ENCODE measurements around the gene ACRV1. TPM values are rescaled to one million over a fixed set of nuclear protein-coding genes. Genes with fewer than 3 reads are reported as not detected.

Gene ACRV1
- total RNA-seq, 2 donors from 2014 or later = not detected

- peaks cover 16% of the 10 kb centered on the region for H3K4me1 ChIP-seq
- ATAC-seq = no peak
- DNase-seq = peak in 2 of 4 donors; percentile 11 to 26
- no peak for TF ChIP-seq CTCF (IDR thresholded peaks at IDR 0.05)
- TF ChIP-seq POLR2A (IDR thresholded peaks at IDR 0.05) = no peak
- H3K27ac ChIP-seq = peak within 1 kb of the TSS; percentile 92 to 99 (median 96)
- H3K27me3 ChIP-seq = no peaks in the 10 kb centered on the region
- no peaks in the 10 kb centered on the region for H3K9me3 ChIP-seq
- peaks cover 9 to 13% of the 10 kb centered on the region in 2 donors for H3K36me3 ChIP-seq (replicated peaks in 1 of 2; ENCODE audit: insufficient read depth in 1 of 2, low read depth in 2 of 2)
- WGBS, 2 donors = 47 to 53% methylated on average over 9 of the region's 9 CpGs
- peak within 1 kb of the TSS; percentile 11 to 53 for H3K4me3 ChIP-seq
- intact Hi-C loops (cut with DNase I) = loop anchor here (10.0 kb wide), 1 partner anchor 50 kb away; no protein-coding TSS in a partner anchor
Observed at GRCh38 chr11:125624756-125625213, 55.9 kb downstream of the ACRV1 start, which contains the start of gene CHEK1. TSS of gene CHEK1 (plus strand) at chr11:125625163. CDS start at chr11:125626769, 1,606 bp downstream.

GRCh38 chr11:125623064-125623463, 57.6 kb downstream of the ACRV1 start:
- intact Hi-C loops (cut with DNase I) = loop anchor here (10.0 kb wide), 1 partner anchor 48 kb away; no protein-coding TSS in a partner anchor
- Histone ChIP-seq H3K27me3 (no peaks in the 10 kb centered on the region), H3K36me3 (replicated peaks in 1 of 2; ENCODE audit: insufficient read depth in 1 of 2, low read depth in 2 of 2) (peaks cover 26 to 29% of the 10 kb centered on the region in 2 donors), H3K4me1 (peaks cover 16% of the 10 kb centered on the region), H3K9me3 (no peaks in the 10 kb centered on the region), H3K27ac (no peak overlapping the region), H3K4me3 (no peak overlapping the region)
- DNase-seq (no peak), ATAC-seq (no peak)
- WGBS, 2 donors = 70 to 83% methylated on average over 1 of the region's 1 CpG
- no peak for TF ChIP-seq CTCF (IDR thresholded peaks at IDR 0.05)
- TF ChIP-seq POLR2A (IDR thresholded peaks at IDR 0.05) = no peak

DNA sequence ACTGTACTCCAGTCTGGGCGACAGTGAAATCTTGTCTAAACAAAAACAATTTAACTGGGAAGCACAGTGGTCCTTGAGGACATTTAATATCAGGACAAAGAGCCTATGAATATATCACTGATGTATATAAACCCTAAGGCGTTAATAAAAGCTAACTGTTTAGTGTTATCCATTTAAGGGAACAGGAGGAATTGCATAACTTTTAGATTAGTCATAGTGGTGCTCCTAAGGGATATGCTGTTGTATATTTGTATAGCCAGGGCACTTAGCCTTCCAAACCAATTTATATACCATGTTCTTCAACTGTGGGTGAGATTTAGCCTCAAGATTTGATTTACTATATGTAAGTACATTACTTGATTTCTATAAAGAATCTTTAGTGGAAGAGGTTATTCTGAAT, 58.7 kb downstream of the ACRV1 start:
- H3K36me3 ChIP-seq (replicated peaks in 1 of 2; ENCODE audit: insufficient read depth in 1 of 2, low read depth in 2 of 2) = peaks cover 28 to 40% of the 10 kb centered on the region in 2 donors
- H3K27ac ChIP-seq = no peak overlapping the region
- TF ChIP-seq CTCF (IDR thresholded peaks at IDR 0.05) (no peak), POLR2A (IDR thresholded peaks at IDR 0.05) (no peak)

More for the DNA sequence above, 58.7 kb downstream of the ACRV1 start:
- no peaks in the 10 kb centered on the region for H3K9me3 ChIP-seq
- ATAC-seq = no peak
- intact Hi-C loops (cut with DNase I) = loop anchor here (10.0 kb wide), 1 partner anchor 47 kb away; no protein-coding TSS in a partner anchor
- WGBS, 2 donors = 72 to 85% methylated on average over 2 of the region's 2 CpGs
- H3K27me3 ChIP-seq = no peaks in the 10 kb centered on the region
- H3K4me1 ChIP-seq = peaks cover 16% of the 10 kb centered on the region
- DNase-seq = no peak
- H3K4me3 ChIP-seq = no peak overlapping the region

Small RNAs within 50 kb of the gene (small RNA-seq; reads per million reads assigned to genes)
- gene RNU2-35P = not detected

Other genes starting within 250 kb of the ACRV1 start
- 10 to 100 TPM in 1 of 2 donors, 1 to 10 TPM in 1; 8.3 to 16.2 TPM for gene FEZ1, start 184.6 kb downstream of the ACRV1 start, total RNA-seq
- 10 to 100 TPM; 63.3 to 75.2 TPM for gene EI24, start 111.4 kb downstream of the ACRV1 start, total RNA-seq
- 10 to 100 TPM; 22.1 to 70.3 TPM for gene STT3A, start 88.0 kb downstream of the ACRV1 start, total RNA-seq
- gene CHEK1, start 55.7 kb downstream of the ACRV1 start, total RNA-seq = 1 to 10 TPM in 1 of 2 donors, under 1 TPM in 1; 0.33 to 1.8 TPM
- not detected for gene PATE1, start 65.4 kb upstream of the ACRV1 start, total RNA-seq
- gene PATE2, start 98.0 kb upstream of the ACRV1 start, total RNA-seq = not detected
- not detected for gene PATE3, start 107.3 kb upstream of the ACRV1 start, total RNA-seq
- not detected for gene PATE4, start 152.5 kb upstream of the ACRV1 start, total RNA-seq
- gene HYLS1, start 206.8 kb upstream of the ACRV1 start, total RNA-seq = 1 to 10 TPM in 1 of 2 donors, under 1 TPM in 1; 0.33 to 1.3 TPM
- 1 to 10 TPM; 1.6 to 9.6 TPM for gene PUS3, start 222.4 kb upstream of the ACRV1 start, total RNA-seq
- gene DDX25, start 223.7 kb upstream of the ACRV1 start, total RNA-seq = under 1 TPM in 1 of 2 donors, not detected in 1; 0.26 TPM